Subcutaneous abdominal adipose tissue (tissue), 5 donors: ENCODE measurements around the gene ZFHX3.

Experiments
- H3K27ac ChIP-seq: one replicate; pipeline ENCODE4 v1.7.0; 2013; ENCODE audit warnings: low read depth, mild to moderate bottlenecking, inconsistent platforms, low read length, moderate library complexity
- H3K27me3 ChIP-seq, 5 donors: one replicate each; pipeline ENCODE4 v1.7.0; 2013; ENCODE audit warnings: low read length in 5 of 5, inconsistent platforms in 1 of 5; ENCODE audit not compliant: control insufficient read depth in 5 of 5, insufficient read depth in 4 of 5
- H3K36me3 ChIP-seq, 5 donors: one replicate each; pipeline ENCODE4 v1.7.0; 2013; ENCODE audit warnings: low read length in 5 of 5; ENCODE audit not compliant: control insufficient read depth in 5 of 5, insufficient read depth in 5 of 5
- H3K4me1 ChIP-seq, 5 donors: one replicate each; pipeline ENCODE4 v1.7.0; 2013; ENCODE audit warnings: low read length in 5 of 5, mild to moderate bottlenecking in 3 of 5, moderate library complexity in 1 of 5; ENCODE audit not compliant: control insufficient read depth in 5 of 5, insufficient read depth in 5 of 5
- H3K4me3 ChIP-seq, 5 donors: one replicate each; pipeline ENCODE4 v1.7.0; 2013; ENCODE audit warnings: low read length in 5 of 5, low read depth in 1 of 5
- H3K9ac ChIP-seq, 5 donors: one replicate each; pipeline ENCODE4 v1.7.0; 2013; ENCODE audit warnings: low read length in 5 of 5, mild to moderate bottlenecking in 4 of 5, moderate library complexity in 3 of 5
- H3K9me3 ChIP-seq, 5 donors: one replicate each; pipeline ENCODE4 v1.7.0; 2013; ENCODE audit warnings: low read length in 5 of 5; ENCODE audit not compliant: control insufficient read depth in 5 of 5
- donor health status: healthy.
- donor health status: healthy.
- donor health status: healthy.
- donor health status: healthy.
- donor health status: healthy.

ZFHX3 gene

DNA sequence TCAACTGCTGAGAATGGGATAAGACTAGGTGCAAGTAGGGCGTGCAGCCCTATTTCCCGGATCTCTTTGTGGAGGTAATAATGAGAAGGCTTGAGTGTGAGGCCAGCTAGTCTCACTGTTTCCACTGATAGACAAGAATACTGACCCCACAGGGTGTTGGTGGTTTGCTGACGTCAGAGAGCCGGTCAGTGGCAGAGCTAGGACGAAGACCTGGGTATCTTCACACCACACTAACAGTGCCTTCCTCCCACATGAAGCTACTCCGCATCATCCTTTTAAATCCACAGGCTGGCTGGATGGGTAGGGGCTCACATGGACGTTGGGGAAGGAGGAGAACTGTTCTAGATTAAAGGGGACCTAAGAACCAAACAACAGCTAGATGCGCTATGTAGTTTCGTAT lies 68.0 kb downstream of the ZFHX3 start:
- Histone ChIP-seq H3K27ac (no peak overlapping the region), H3K4me1 (peaks cover 2 to 25% (median 6%) of the 10 kb centered on the region in 5 donors), H3K9ac (no peak overlapping the region), H3K9me3 (no peaks in the 10 kb centered on the region), H3K4me3 (no peak overlapping the region), H3K27me3 (no peaks in the 10 kb centered on the region), H3K36me3 (no peaks in the 10 kb centered on the region)

DNA sequence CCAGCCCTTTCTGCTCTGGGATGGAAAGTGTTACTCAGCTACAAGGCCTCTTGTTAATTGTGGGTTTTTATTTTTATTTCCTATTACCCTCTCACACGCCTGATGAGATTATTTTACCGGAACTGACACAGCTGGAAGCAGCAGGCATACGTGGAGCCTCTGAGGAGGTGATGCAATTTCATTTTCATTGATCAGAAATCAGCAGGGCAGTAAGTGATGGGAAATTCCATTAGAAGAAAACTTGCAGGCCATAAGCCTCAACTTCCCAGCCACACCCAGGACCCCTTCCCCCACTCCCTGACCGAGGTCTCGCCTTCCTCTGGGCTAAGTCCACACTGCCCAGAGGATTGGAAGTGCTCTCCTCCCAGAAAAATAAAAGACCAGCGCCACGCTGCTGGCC lies 69.7 kb downstream of the ZFHX3 start:
- Histone ChIP-seq H3K36me3 (no peaks in the 10 kb centered on the region), H3K27ac (no peak overlapping the region), H3K9me3 (no peaks in the 10 kb centered on the region), H3K4me3 (no peak overlapping the region), H3K9ac (no peak overlapping the region), H3K4me1 (peaks cover 0 to 16% (median 6%) of the 10 kb centered on the region in 5 donors), H3K27me3 (peaks cover 0 to 2% (median 0%) of the 10 kb centered on the region in 5 donors)

DNA sequence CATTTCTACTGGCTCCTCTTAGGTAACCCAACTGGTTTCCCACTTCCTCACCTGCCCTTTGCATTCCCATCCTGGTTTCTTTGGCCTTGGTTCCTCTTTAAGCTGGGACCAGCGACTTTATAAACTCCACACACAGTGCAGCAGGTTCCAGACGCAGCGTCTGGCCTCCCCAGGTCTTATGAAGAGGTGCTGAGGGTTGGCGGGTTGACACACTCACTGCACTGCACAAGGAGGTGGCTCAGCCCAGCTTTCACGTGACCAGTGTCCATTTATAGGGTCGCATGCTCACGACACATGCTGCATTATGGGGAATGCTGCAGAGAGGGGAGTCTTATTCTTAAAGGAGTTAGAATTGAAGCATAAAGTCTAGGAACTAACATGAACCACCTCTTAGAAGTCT lies 70.8 kb downstream of the ZFHX3 start:
- no peaks in the 10 kb centered on the region for H3K36me3 ChIP-seq

GRCh38 chr16:72976438-72977064 lies 71.4 kb downstream of the ZFHX3 start:
- H3K4me3 ChIP-seq: no peak overlapping the region
- no peak overlapping the region for H3K9ac ChIP-seq
- no peaks in the 10 kb centered on the region for H3K36me3 ChIP-seq
- peaks cover 0 to 2% (median 0%) of the 10 kb centered on the region in 5 donors for H3K27me3 ChIP-seq
- peaks cover 0 to 16% (median 6%) of the 10 kb centered on the region in 5 donors for H3K4me1 ChIP-seq
- H3K9me3 ChIP-seq: no peaks in the 10 kb centered on the region
- H3K27ac ChIP-seq: no peak overlapping the region

More for the DNA sequence above, 70.8 kb downstream of the ZFHX3 start:
- H3K4me1 ChIP-seq: peaks cover 0 to 16% (median 6%) of the 10 kb centered on the region in 5 donors
- peaks cover 0 to 2% (median 0%) of the 10 kb centered on the region in 5 donors for H3K27me3 ChIP-seq
- H3K4me3 ChIP-seq: no peak overlapping the region
- H3K27ac ChIP-seq: no peak overlapping the region
- no peaks in the 10 kb centered on the region for H3K9me3 ChIP-seq
- H3K9ac ChIP-seq: no peak overlapping the region

- Histone ChIP-seq H3K27ac (no peak overlapping the region), H3K9ac (no peak overlapping the region), H3K36me3 (no peaks in the 10 kb centered on the region), H3K4me1 (peaks cover 0 to 16% (median 6%) of the 10 kb centered on the region in 5 donors), H3K9me3 (no peaks in the 10 kb centered on the region), H3K27me3 (peaks cover 0 to 2% (median 0%) of the 10 kb centered on the region in 5 donors), H3K4me3 (no peak overlapping the region)
Measured at GRCh38 chr16:72975809-72976437, 72.0 kb downstream of the ZFHX3 start.

DNA sequence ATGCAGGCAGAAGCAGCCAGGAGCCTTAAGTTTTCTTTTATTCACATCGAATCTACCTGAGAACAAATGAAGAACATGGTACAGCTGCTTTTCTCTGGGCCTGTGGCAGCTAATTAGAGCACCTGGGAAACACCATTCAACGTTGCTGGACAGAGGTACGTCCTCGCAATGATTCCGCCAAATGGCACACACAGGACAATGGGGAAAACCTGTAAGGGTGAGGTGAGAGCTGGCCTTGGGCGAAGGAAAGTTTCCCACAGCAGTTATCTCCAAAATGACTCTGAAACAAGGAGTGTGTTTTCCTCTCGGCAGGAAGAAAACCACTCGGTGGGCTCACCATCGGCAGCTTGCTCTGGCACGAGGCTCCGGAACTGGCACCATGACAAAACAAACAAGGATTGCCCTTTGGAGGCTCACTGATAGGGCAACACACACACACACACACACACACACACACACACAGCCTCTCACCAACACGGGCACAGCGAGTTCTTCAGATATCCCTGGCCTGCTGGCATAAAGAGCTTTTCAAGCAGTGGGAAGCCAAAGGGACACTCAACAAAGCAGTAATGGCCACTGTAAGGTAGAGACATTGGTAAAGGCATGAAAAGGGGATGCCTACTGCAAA lies 73.7 kb downstream of the ZFHX3 start:
- Histone ChIP-seq H3K9me3 (no peaks in the 10 kb centered on the region), H3K4me1 (peaks cover 0 to 22% (median 12%) of the 10 kb centered on the region in 5 donors), H3K27me3 (peaks cover 0 to 2% (median 0%) of the 10 kb centered on the region in 5 donors), H3K4me3 (no peak overlapping the region), H3K9ac (no peak overlapping the region), H3K27ac (no peak overlapping the region), H3K36me3 (no peaks in the 10 kb centered on the region)

GRCh38 chr16:72972878-72973571 lies 74.9 kb downstream of the ZFHX3 start:
- no peak overlapping the region for H3K4me3 ChIP-seq
- H3K9ac ChIP-seq: no peak overlapping the region
- no peaks in the 10 kb centered on the region for H3K36me3 ChIP-seq
- peaks cover 0 to 22% (median 14%) of the 10 kb centered on the region in 5 donors for H3K4me1 ChIP-seq
- H3K27ac ChIP-seq: no peak overlapping the region
- peaks cover 0 to 2% (median 0%) of the 10 kb centered on the region in 5 donors for H3K27me3 ChIP-seq
- H3K9me3 ChIP-seq: no peaks in the 10 kb centered on the region

DNA sequence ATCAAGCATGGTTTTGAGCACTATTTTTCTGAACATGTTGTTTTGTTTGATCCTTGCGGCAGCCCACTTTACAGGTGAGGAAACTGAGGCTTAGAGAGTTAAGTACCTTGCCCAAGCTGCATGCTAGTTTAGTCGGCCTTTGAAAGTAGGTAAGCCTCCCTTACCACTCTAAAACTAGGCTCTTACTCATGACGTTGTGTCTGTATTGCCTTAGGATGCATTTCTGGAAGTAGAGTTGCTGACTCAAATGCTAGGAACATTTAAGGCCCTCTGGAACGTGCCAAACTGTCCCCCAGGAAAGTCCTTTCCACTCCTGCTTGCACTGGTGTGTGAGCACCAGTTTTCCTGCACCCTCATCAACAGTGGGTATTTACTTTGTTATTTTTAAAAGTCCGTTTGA lies 76.6 kb downstream of the ZFHX3 start:
- Histone ChIP-seq H3K27ac (no peak overlapping the region), H3K27me3 (peaks cover 0 to 2% (median 0%) of the 10 kb centered on the region in 5 donors), H3K9ac (no peak overlapping the region), H3K4me3 (no peak overlapping the region), H3K36me3 (no peaks in the 10 kb centered on the region), H3K9me3 (no peaks in the 10 kb centered on the region), H3K4me1 (peaks cover 0 to 21% (median 13%) of the 10 kb centered on the region in 5 donors)

- Histone ChIP-seq H3K27ac (no peak overlapping the region), H3K9ac (no peak overlapping the region), H3K4me3 (no peak overlapping the region), H3K9me3 (no peaks in the 10 kb centered on the region), H3K36me3 (no peaks in the 10 kb centered on the region), H3K4me1 (peaks cover 0 to 21% (median 13%) of the 10 kb centered on the region in 5 donors), H3K27me3 (peaks cover 0 to 2% (median 0%) of the 10 kb centered on the region in 5 donors)
Measured at GRCh38 chr16:72970656-72971055, 77.3 kb downstream of the ZFHX3 start.
